ENCODE results near the gene KRTAP13-3.

KRTAP13-3 gene

GRCh38 chr21:30425826-30426225 is at the start of gene KRTAP13-3:
TSS of gene KRTAP13-3 (minus strand) at chr21:30425926. CDS start at chr21:30425912, 14 bp downstream.
- no peak for DNase-seq (ENCODE audit: low read depth)

GRCh38 chr21:30468900-30469714 is 43.4 kb upstream of the KRTAP13-3 start:
- no peak for DNase-seq (ENCODE audit: low read depth)

GRCh38 chr21:30463713-30464112 is 38.0 kb upstream of the KRTAP13-3 start:
- DNase-seq (ENCODE audit: low read depth), result no peak

GRCh38 chr21:30448514-30448913 is 22.8 kb upstream of the KRTAP13-3 start:
- DNase-seq (ENCODE audit: low read depth), result no peak

- no peak for DNase-seq (ENCODE audit: low read depth)
These were observed 21.3 kb upstream of the KRTAP13-3 start for GRCh38 chr21:30447056-30447455.

GRCh38 chr21:30444204-30444603 is 18.5 kb upstream of the KRTAP13-3 start:
- DNase-seq (ENCODE audit: low read depth), result no peak

GRCh38 chr21:30443226-30443625 is 17.5 kb upstream of the KRTAP13-3 start:
- no peak for DNase-seq (ENCODE audit: low read depth)

GRCh38 chr21:30439975-30440374 is 14.2 kb upstream of the KRTAP13-3 start, which contains the start of gene KRTAP15-1:
TSS of gene KRTAP15-1 (plus strand) at chr21:30440275. CDS start at chr21:30440328, 53 bp downstream.
- no peak for DNase-seq (ENCODE audit: low read depth)

- DNase-seq (ENCODE audit: low read depth), result no peak
These were observed 11.4 kb upstream of the KRTAP13-3 start for GRCh38 chr21:30437010-30437565.

- DNase-seq (ENCODE audit: low read depth), result no peak
These were observed 8.4 kb upstream of the KRTAP13-3 start for GRCh38 chr21:30434033-30434631.

GRCh38 chr21:30430170-30430655 is 4.5 kb upstream of the KRTAP13-3 start, which contains the start of gene KRTAP13-4:
TSS of gene KRTAP13-4 (plus strand) at chr21:30430220. CDS start at chr21:30430276, 56 bp downstream.
- no peak for DNase-seq (ENCODE audit: low read depth)

- no peak for DNase-seq (ENCODE audit: low read depth)
These were observed 1.0 kb upstream of the KRTAP13-3 start for GRCh38 chr21:30426731-30427130.

- no peak for DNase-seq (ENCODE audit: low read depth)
These were observed 9.7 kb downstream of the KRTAP13-3 start for GRCh38 chr21:30415993-30416392.

- DNase-seq (ENCODE audit: low read depth), result peak; percentile 4
These were observed 16.8 kb downstream of the KRTAP13-3 start for GRCh38 chr21:30408782-30409494.

GRCh38 chr21:30395731-30396130 is 30.0 kb downstream of the KRTAP13-3 start, which contains the start of gene KRTAP13-1:
TSS of gene KRTAP13-1 (plus strand) at chr21:30396031. CDS start at chr21:30396087, 56 bp downstream.
- DNase-seq (ENCODE audit: low read depth), result no peak

- DNase-seq (ENCODE audit: low read depth), result no peak
These were observed 34.2 kb downstream of the KRTAP13-3 start for GRCh38 chr21:30391492-30392025.

- DNase-seq (ENCODE audit: low read depth), result no peak
These were observed 43.5 kb downstream of the KRTAP13-3 start for GRCh38 chr21:30382201-30382600.

Data from fibroblast of gingiva (primary cell).